Astrocyte (in vitro differentiated cells and primary cell): Measurements from ENCODE around the gene KPNA3.

Experiments used
- CTCF ChIP-seq: IDR thresholded peaks from 2 replicates; pipeline ENCODE4 v1.5.1; 2011; ENCODE audit warnings: low read depth, mild to moderate bottlenecking, inconsistent platforms, low read length, moderate library complexity; ENCODE audit not compliant: insufficient read depth
- EZH2 ChIP-seq: IDR thresholded peaks from 2 replicates; pipeline ENCODE4 v1.6.1; 2012; ENCODE audit warnings: mild to moderate bottlenecking, low read length, inconsistent platforms; ENCODE audit not compliant: insufficient read depth

DNA sequence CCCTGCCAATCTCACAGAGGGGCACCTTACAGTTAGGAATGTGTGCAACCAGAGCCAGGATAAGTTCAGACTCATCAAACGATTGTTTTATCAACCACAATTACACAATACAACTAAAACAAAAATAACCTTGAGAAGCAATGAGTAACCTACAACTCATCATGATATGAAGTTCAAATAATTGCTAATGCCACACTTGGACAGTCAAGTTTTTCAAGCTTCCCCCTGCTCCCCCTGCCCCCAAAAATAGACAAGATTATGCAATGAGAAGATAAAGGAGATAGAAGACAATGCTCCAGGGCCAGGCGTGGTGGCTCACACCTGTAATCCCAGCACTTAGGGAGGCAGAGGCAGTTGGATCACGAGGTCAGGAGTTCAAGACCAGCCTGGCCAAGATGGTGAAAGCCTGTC, 13.6 kb upstream of the KPNA3 start:
- TF ChIP-seq CTCF (no peak), EZH2 (no peak)
